Stimulated activated CD8-positive, alpha-beta memory T cell treated with anti-CD3 and anti-CD28 coated beads, Interleukin-7, amount 100 ng/mL, for 24 hours (primary cell): ENCODE results near the gene C2CD4B.

ENCODE experiments used
- DNase-seq: peaks from one replicate; pipeline ENCODE4 v3.0.0-alpha.2; 2020; ENCODE audit warnings: low read depth

C2CD4B gene

DNA sequence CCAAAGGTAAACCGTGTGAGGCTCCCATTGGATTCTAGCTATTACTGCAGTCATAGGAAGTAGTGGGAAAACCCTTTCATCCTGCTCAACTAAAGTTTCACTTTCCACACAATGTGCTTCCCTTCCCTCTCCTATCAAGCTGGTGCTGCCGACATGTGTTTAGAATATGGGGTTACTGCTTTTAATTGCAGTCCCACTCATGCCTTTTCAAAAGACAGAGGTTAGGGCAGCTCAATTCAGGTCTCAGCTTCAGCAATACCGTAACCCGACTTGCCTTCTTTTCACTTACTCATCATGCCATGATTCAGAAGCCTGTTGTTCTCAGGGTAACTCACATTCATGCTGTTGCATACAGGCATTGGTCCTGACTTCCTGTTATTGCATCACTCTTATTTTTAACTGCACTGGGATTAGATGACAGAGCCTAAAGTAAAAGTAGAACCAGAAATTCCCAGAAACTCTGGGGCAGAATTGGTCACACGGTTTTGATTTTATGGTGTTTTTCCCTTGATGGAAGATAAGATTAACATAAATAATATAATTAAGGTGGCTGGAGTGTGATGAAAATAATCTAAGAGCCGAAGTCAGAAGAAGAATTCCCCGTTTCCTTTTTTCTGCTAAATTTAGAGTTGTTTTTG, 45.7 kb downstream of the C2CD4B start:
- no peak for DNase-seq

DNA sequence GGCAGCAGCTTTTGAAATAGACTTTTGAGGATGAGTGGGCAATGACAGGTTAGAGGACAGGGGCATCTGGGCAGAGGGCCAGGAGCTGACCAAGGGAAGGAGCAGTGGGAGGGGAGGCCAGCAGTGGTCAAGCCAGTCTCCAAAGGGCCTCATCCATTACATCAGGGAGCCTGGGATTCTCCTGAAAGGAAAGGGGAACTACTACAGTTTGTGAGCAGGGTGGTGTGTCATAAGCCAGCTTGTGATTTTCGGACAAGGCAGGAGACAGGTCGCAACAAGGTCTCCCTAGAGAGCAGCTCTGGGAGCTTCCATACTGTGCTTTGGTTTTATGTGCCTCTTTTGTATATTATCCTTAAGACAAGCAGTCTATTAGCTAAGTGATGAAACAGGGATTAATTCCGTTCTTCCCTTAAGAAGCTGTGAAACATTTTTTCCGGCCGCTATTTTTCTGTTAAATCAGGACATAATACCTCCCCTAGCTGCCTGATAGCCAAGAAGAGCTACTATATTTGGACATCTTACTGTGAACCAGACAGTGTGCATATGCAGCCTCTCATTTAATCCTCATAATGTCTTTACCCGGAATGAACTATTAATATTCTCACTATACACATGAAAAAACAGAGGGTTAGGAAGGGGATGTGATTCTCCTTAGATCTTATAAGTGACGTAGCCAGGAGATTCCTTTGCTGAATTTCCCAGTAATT, 46.4 kb downstream of the C2CD4B start:
- DNase-seq: no peak

DNA sequence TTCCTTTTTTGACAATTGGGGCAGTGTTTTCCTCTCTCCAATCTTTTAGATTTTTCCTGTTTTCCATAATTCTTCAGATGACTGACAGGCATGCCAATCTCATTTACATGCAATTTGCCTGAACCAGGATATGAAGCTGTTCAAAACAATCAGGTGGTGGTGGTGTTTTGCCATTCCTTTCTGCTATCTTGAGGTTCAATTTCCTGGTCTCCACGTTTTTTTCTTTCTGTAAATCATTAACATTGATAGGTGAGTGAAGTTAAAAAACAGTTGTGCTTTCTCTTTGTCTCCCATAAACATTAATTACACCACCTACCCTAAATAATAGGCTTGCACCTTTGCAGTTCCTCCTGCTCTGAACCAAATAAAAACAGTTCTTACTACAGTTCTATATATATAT, 49.2 kb downstream of the C2CD4B start:
- DNase-seq: no peak
